Islet precursor cell (in vitro differentiated cells): Measurements from ENCODE around the gene WDFY1.

Experiments
- DNase-seq: peaks from one replicate; pipeline ENCODE4 v3.0.0-alpha.2; 2018

Gene WDFY1, protein sequence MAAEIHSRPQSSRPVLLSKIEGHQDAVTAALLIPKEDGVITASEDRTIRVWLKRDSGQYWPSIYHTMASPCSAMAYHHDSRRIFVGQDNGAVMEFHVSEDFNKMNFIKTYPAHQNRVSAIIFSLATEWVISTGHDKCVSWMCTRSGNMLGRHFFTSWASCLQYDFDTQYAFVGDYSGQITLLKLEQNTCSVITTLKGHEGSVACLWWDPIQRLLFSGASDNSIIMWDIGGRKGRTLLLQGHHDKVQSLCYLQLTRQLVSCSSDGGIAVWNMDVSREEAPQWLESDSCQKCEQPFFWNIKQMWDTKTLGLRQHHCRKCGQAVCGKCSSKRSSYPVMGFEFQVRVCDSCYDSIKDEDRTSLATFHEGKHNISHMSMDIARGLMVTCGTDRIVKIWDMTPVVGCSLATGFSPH

DNA sequence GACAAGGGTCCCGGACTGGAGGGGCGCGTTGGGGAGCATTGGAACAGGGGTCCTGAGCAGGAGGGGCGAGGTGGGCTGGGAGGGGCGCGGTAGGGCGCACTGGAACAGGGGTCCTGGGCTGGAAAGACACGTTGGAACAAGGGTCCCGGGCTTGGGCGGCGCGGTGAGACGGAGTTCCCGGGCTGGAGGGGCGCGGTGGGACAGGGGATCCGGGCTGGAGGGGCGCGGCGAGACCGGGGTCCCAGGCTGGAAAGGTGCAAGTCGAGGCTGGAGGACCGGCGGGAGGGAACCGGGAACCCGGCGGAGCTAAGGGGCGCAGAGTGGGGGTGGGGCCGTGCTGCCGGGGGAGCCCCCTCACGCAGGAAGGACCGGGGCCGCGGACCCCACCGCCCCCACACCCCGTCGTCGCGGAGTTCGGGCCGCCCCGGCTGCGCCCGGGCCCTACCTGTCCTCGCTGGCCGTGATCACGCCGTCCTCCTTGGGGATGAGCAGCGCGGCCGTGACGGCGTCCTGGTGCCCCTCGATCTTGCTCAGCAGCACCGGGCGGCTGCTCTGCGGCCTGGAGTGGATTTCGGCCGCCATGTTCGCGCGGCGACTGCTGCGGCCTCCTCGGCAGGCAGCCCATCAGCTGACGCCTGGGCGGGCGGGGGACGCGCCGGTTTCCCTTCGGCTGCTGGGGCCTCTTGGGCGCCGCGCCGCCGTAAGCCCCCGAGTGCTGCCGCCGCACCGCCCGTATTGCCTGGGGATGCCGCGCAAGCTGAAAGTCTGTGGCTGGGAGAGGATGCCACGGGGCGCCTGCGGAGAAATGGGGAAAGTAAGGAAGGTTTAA is at the start of gene WDFY1:
Gene WDFY1 (minus strand): TSS at position 633 of the 829 bp plus-strand sequence. CDS start 51 bp downstream, at position 582.
- DNase-seq: peak; percentile 93

DNA sequence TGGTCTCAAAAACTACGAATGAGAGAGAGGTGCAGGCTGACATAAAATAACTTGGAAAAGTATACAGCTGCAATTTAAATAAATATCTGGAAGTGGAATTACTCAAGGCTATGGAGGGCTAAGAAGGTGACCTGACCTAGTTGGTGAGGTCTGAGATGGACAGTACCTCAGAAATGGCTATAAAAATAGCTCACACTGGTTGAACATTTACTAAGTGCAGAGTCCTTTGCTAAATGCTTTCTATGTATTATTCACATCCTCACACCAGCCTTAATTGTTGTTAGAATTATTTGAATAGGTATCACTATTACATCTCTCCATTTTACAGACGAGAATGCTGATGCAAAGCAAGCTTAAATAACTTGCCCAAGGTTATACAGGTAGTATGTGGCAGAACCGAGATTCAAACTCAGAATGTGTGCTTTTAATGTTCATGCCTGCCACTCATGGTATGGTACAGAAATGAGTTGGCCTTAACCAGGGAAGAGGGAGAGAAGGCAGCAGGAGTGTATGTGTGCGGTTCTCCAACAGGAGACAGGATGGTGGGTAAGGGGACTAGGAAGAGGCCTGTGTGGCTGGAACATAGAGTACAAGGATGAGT is 49.5 kb upstream of the WDFY1 start:
- DNase-seq: no peak

DNA sequence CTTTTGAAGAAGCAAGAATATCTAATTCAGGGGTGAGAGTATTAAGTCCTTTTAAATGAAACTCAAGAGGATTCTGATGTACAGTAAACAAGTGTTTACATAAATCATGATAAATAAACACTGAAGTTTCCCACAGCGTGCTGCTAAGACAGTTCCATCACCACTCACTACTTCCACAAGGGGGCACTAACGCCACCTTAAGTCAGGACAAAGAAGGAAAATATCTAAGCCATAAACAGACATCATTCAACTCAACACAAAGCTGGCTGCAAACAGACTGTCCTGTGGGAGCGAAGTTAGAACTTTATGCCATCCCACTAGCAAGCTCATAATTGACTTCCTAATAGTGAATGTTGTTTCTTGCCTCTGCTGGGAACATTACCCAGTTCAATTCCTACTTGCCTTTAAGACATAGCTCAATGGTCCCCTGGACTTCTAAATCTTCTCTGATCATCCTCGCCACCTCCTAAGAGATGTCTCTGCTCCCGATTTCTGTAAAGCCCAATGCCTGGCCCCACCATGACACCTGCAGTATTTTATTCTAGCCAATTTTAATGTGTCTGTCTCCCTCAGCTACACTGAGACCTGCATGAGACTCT is 48.6 kb upstream of the WDFY1 start:
- peak; percentile 76 for DNase-seq

DNA sequence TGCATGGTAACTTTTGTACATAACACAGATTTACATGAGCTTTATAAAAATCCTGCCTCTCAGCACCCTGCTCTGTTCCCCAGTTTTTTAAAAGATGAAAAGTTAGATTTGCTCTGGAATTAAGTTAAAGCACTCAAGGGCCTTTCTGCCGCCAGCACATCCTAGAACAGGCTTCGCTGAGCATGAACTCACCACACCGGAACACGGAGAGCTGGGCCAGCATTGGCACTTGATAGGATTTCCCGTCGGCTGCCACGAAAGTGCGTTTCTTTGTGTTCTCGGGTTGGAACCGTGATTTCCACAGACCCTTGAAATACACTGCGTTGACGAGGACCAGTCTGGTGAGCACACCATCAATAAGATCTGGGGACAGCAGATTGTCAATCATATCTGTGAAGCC is 46.5 kb upstream of the WDFY1 start:
- DNase-seq: no peak

DNA sequence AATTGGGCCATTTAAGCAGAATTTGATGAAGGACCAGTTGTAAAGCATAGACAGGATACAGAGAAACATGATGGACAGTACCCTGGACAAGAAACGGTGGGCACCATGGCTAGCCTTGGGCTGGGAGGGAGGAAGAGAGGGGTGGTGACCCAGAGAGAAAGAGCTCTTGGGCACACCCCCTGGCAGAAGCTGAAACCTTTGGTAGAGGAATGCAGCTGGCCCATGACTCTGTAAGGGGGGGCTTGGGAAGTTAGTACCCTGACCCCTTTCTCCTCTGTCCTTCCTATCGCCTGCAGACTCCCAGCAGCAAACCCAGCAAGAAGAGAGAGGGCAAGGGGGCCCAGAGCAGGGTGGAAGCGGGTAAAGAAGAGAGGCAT is 44.7 kb upstream of the WDFY1 start:
- DNase-seq: no peak

DNA sequence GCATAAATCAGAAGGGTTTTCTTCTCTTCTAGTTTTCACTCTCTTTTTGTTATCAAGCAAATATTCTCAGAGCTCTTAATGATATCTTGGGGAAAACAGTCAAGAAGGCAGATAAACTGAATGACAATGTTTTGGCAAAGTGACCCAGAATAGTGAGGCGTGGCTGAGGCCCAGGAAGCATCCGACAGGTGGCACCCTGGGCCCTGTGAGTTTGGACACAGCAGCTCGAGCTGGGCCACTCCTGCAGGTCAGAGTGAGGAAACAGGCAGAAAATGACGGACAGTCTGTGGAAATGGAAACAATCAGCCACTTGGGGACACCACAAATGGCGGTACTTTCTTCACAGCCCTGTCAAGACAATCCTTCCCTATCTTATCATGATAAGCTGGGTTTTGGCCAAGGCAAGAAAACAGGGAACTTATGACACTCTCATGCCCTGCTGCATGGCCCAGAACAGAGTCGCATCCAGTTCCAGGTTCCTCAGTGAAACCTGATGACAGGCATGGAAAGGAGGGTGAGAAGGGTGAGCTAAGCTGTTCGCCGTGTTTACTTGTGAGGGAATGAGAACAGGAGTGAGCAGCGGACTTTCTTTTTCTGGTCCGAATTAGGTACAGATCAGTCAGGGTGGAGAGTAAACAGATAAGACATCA is 44.2 kb upstream of the WDFY1 start:
- DNase-seq: no peak

DNA sequence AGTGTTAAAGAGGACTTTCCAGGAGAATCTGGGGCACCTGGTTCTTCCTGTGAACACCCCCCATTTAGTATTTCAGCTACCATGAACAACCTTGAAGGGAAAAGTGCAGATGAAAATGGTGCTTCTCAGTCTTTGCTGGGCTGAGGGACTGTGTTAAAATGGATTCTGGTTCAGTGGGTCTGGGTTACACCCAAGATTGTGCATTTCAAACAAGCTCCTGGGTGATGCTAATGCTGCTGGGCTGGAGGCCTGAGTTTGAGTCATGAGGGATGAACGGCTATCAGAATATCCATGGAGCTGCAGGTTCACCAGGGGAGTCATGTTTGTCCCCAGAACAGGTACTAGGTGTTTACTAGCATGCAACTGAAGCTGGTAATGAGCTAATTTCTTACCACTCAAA is 36.1 kb upstream of the WDFY1 start:
- no peak for DNase-seq

DNA sequence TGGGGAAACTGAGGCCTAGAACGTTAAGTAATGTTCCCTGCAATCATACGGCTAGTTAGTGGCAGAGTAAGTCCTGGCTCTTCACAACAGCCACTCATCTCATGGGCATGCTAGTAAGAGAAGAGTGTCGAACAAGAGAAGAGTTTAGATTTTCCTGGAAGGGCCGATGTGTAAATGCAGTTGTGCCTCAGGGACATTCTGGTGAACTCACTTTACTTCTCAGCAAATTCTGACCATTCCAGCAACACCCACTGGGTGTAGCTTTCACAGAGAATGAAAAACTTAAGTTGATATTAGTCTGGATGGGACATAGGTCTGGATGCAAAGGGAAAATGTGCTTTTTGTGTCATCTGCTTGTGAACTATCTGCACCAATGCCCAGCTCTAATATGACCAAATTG is 35.7 kb upstream of the WDFY1 start:
- no peak for DNase-seq

DNA sequence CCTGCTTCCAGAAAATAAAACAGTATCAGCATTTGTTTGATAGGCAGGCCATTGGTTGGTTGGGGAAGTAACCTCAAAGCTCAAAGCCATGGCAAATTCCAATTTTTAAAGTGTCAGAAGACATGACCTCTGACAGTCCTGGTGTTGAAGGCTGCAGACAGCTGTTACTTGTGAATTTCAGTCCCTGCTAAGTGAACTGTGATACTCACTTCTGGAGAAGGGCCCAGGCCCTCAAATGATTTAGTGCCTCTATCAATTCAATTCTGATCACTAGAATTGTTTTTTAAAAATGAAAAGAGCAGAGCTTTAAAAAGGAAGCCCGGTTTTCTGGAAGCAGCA is 35.2 kb upstream of the WDFY1 start:
- DNase-seq: no peak

DNA sequence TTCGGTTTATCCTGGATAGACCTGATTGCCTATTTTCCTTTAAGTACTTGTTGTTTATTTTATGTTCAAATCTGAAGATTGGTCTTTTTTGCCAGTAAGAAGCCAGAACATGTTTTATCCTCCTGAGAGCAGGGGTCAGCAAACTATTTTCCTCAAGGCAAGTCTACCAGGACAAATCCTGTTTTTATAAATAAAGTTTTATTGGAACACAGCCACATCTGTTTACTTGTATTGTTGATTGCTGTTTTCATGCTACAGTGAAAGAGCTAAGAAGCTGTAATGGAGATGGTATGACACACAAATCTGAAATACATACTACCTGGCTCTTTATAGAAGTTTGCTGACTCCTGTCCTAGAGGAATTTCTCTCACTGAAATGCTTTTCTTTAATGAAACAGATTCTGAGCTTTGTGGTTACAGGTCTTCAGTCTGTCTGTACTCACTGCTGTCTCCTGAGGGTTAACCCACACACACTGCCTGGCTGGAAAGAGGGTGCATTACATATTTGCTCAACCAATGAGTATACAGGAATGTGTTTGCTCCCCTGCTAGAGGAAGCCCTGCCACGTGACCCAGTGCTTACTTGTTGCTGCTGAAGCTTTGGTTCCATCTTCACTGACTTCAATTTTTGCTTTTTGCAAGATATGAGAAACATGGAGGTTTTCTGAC is 34.7 kb upstream of the WDFY1 start:
- DNase-seq: no peak

DNA sequence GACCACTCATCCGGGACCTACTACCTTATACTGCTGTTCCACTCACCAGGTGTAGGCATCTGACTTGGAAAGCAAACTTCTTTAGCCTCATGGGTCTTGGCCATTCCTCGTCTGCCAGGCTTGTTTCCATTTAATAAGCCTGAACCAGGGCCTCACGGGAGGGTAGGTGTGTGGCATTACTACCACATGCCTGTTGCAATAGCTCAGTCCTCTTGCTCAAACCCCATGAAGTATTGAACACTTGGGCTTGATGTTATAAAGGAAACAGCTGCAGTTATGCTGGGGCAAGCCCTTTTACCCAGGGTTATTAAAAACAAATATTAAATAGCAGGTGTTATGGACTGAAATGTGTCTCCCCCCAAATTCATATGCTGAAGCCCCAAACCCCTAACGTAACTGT is 33.3 kb upstream of the WDFY1 start:
- no peak for DNase-seq

DNA sequence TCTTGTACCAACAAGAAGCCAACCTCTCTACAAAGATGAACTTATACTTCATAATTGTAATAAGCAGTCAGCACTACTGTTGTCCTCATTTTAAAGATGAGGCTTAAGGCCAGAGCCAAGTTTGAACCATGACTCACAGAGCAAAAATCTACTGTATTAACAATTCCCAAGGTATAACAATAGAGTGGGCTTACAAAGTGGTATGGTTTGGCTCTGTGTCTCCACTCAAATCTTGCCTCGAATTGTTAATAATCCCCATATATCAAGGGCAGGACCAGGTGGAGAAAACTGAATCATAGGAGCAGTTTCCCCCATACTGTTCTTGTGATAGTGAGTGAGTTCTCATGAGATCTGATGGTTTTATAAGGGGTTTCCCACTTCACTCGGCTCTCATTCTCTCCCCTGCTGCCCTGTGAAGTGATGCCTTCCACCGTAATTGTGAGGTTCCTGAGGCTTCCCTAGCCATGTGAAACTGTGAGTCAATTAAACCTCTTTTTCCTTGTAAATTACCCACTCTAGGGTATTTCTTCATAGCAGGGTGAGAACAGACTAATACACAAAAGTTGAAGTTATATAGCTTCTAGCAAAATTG is 31.6 kb upstream of the WDFY1 start:
- DNase-seq: no peak

DNA sequence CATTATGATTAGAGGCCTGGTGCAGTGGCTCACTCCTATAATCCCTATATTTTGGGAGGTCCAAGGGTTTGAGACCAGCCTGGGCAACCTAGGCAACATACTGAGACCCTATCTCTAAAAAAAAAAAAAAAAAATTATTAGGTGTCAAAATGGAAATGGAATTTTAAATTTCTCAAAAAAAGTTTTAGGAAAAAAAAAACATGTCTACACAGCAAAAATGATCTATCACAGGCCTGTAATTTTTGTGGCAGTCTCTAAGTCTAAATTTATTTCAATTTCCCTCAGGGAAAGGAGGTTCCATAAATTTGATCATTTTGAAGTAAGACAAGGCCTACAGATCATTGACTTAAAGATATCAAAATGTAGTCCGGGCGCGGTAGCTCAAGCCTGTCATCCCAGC is 28.5 kb upstream of the WDFY1 start:
- no peak for DNase-seq

DNA sequence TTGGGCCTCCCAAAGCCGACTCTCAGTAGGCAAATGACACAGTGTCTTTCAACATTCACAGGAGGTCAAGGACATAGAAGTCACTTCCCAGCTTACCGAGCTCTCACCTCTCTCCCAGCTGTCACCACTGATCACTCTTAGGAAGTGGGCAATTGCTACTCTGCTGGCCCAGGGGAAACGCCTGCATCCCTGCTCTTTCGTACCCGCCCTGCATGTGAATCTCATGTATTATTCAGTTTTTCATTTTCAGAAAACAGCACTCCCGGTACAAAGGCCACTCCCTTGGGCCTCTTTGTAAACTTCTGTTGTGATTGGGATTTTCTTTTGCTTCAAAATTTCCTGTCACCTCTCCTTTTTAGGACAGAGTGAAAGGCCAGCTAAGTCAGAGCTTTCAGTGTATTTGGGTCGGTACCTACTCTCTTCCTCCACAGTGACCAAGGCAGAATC is 27.5 kb upstream of the WDFY1 start:
- DNase-seq: no peak

DNA sequence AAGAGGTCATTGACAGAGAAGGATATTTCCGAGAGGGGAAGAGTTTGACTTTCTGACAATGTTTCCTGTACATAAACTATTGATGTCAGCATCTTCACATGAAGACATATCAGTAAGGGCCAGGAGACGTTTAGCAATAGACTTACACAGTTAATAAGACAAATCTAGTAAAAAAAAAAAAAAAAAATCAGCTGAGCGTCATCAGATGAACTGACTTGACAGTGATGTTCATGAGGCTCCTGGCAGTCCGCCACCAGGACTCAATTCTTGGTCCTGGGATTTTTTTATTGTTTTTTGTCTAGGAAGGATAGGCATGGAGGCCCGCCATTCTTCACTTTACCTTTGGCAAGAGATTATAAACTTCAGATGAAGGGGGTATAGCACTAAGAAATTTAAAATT is 26.6 kb upstream of the WDFY1 start:
- DNase-seq: no peak

DNA sequence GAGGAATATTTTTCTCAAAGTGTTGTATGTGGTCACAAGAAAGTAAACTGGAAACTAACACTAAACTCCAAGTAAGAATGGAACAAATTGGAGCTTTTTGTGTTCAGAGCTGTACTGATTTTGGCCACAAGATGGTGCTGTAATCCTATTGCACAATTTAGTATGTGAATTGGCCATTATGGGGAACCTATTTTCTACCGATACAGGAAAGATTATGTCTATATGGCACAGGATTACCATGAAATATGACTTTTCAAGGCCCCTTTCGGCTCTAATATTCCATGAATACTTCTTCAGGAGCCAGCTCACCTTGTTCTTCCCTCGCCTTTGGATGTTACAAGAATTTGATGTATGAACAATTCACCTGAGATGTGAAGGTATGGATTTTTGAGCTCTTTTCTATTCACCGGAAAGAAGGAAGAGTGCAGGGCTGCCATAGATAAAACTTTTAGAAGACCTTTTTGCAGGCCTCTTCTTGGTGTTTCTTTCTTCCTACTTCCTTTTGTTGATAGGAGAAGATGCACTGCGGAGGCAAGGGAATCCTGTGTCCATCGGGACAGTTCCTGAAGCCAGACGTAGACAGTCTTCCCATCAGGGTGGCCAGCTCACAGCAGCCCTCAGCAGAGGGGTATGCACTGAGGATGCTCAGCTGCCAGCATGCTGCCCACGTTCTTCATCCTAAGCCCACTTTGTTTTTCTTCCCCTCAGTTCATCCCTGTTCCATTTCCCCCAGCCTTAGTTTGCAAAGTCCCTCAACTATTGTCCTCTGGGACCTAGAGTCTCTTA is 25.4 kb upstream of the WDFY1 start:
- DNase-seq: peak; percentile 59

DNA sequence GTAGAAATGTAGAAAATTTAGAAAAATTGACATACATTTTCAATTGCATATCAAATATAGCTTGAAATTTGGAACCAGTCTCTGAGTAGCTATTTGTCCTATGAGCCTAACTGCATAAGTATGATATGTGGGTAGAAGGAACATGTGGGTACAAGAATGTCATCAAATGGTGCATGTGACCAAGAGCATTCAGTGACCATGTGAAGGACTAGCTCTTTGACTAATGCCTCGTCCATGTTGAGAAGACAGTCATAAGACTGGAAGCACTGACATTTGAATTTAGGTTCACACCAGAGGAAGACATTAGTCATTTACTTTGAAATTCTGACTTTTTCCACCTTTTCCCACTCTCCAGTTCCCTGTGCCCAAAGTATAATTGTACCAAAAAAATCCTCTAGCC is 24.7 kb upstream of the WDFY1 start:
- DNase-seq: no peak

DNA sequence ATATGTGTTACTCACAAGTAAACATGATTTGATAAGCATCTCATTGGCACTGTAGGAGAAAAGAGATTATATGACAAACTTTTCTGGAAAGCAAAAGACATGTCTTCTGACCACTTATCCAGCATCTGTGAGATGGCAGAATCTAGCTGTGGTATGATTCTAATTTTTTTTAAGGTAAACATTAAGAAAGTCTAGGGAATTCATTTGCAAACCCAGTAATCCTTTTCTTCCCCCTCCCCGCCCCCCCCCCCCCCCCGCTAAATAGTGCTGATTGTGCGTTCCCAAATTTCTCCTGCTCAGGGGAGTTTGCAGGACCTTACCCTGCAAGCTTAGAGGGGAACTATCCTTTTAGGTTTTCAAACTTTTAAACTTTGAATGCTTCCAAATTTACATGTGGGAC is 24.2 kb upstream of the WDFY1 start:
- no peak for DNase-seq

DNA sequence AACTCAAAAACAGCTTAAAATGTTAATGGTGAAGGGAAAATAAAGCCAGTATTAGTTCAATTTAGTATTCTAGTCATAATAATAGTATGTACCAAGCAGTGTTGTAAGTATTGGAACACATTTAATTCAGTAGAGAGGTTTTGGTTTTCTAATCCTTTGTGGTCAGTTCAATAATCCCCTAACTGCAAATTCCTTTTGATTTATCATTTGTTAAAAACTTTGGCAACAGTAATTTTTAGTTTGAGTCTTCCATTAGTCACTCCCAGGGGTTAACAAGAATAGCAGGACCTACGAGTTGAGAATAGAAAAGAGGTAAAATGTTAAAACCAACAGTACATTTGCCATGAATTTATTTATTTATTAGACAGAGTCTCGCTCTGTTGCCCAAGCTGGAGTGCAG is 22.8 kb upstream of the WDFY1 start:
- DNase-seq: no peak

DNA sequence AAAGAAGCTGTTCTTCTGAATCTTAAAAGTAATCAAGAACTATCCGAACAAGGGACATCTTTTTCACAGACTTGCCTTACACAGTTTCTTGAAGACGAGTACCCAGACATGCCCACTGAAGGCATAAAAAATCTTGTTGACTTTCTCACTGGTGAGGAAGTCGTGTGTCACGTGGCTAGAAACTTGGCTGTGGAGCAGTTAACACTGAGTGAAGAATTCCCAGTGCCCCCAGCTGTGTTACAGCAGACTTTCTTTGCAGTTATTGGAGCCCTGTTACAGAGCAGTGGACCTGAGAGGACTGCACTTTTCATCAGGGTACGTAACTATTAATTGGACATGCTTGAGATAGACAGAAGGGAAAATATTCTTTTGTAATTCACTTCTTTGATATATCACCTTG is 14.6 kb upstream of the WDFY1 start:
- no peak for DNase-seq
